ENCODE measurements around the gene SERPINB10.

GRCh38 chr18:63860531-63860930, 47.2 kb upstream of the SERPINB10 start:
- TF ChIP-seq CTCF (IDR thresholded peaks at IDR 0.05; ENCODE audit: borderline replicate concordance, extremely low read depth, low read length, poor library complexity, severe bottlenecking) (no peak), EZH2 (IDR thresholded peaks at IDR 0.05; ENCODE audit: borderline replicate concordance, low read depth, low read length, severe bottlenecking) (no peak)
